Type B pancreatic cell (in vitro differentiated cells): ENCODE results near the gene MT1A. TPM values are rescaled to one million over a fixed set of nuclear protein-coding genes. Genes with fewer than 3 reads are reported as not detected.

Source experiments
- DNase-seq: peaks from one replicate; pipeline ENCODE4 v3.0.0; 2021; ENCODE audit warnings: mixed read lengths; ENCODE audit not compliant: unreplicated experiment; ENCODE audit errors: extremely low spot score
- H3K27ac Mint-ChIP-seq: 2 replicates; pipeline ENCODE4 v1.8.0; 2021; ENCODE audit warnings: mild to moderate bottlenecking, mixed read lengths
- H3K27me3 Mint-ChIP-seq: 2 replicates; pipeline ENCODE4 v1.8.0; 2021; ENCODE audit warnings: mixed read lengths
- H3K36me3 Mint-ChIP-seq: 2 replicates; pipeline ENCODE4 v1.8.0; 2021; ENCODE audit warnings: mixed read lengths
- H3K4me1 Mint-ChIP-seq: one replicate; pipeline ENCODE4 v1.8.0; 2021; ENCODE audit warnings: mixed read lengths; ENCODE audit not compliant: unreplicated experiment
- H3K4me3 Mint-ChIP-seq: 2 replicates; pipeline ENCODE4 v1.8.0; 2021; ENCODE audit warnings: mild to moderate bottlenecking, mixed read lengths
- H3K9me3 Mint-ChIP-seq: 2 replicates; pipeline ENCODE4 v1.8.0; 2021; ENCODE audit warnings: mixed read lengths
- CTCF ChIP-seq: fragments of 200-600 bp; sonication (generic); conservative IDR thresholded peaks from 2 replicates; pipeline ENCODE4 v1.5.0; 2021; ENCODE audit warnings: antibody characterized with exemption, mild to moderate bottlenecking
- total RNA-seq: library from RNA; stranded (reverse); gene quantifications from 2 replicates; pipeline ENCODE4 v1.2.1, GENCODE V29; 2021; ENCODE audit warnings: low replicate concordance

The MT1A gene
- total RNA-seq, 1 donor from 2014 or later, result not detected

- no peak for TF ChIP-seq CTCF
- H3K9me3 Mint-ChIP-seq, result no peaks in the 10 kb centered on the region
- no peaks in the 10 kb centered on the region for H3K36me3 Mint-ChIP-seq
- H3K4me1 Mint-ChIP-seq, result peaks cover 40% of the 10 kb centered on the region
- H3K27ac Mint-ChIP-seq, result peak overlapping the region; percentile 77
- H3K27me3 Mint-ChIP-seq, result peaks cover 57% of the 10 kb centered on the region
- DNase-seq, result no peak
- peak overlapping the region; percentile 64 for H3K4me3 Mint-ChIP-seq
These were observed 27.8 kb upstream of the MT1A start for GRCh38 chr16:56610609-56611111.

- H3K27ac Mint-ChIP-seq, result no peak overlapping the region
- H3K9me3 Mint-ChIP-seq, result no peaks in the 10 kb centered on the region
- no peak for DNase-seq
- peaks cover 60% of the 10 kb centered on the region for H3K27me3 Mint-ChIP-seq
- no peaks in the 10 kb centered on the region for H3K36me3 Mint-ChIP-seq
- H3K4me3 Mint-ChIP-seq, result peak overlapping the region; percentile 57
- no peak for TF ChIP-seq CTCF
- H3K4me1 Mint-ChIP-seq, result peaks cover 39% of the 10 kb centered on the region
These were observed 27.1 kb upstream of the MT1A start for GRCh38 chr16:56611281-56611833.

GRCh38 chr16:56613706-56614105 is 24.8 kb upstream of the MT1A start:
- no peak for DNase-seq
- no peaks in the 10 kb centered on the region for H3K9me3 Mint-ChIP-seq
- no peaks in the 10 kb centered on the region for H3K36me3 Mint-ChIP-seq
- peaks cover 23% of the 10 kb centered on the region for H3K4me1 Mint-ChIP-seq
- TF ChIP-seq CTCF, result no peak
- no peak overlapping the region for H3K27ac Mint-ChIP-seq
- peaks cover 75% of the 10 kb centered on the region for H3K27me3 Mint-ChIP-seq
- no peak overlapping the region for H3K4me3 Mint-ChIP-seq

- no peaks in the 10 kb centered on the region for H3K36me3 Mint-ChIP-seq
- no peak overlapping the region for H3K27ac Mint-ChIP-seq
- H3K27me3 Mint-ChIP-seq, result peaks cover 75% of the 10 kb centered on the region
- H3K4me1 Mint-ChIP-seq, result peaks cover 15% of the 10 kb centered on the region
- no peaks in the 10 kb centered on the region for H3K9me3 Mint-ChIP-seq
- no peak for DNase-seq
- TF ChIP-seq CTCF, result no peak
- H3K4me3 Mint-ChIP-seq, result no peak overlapping the region
These were observed 23.9 kb upstream of the MT1A start for GRCh38 chr16:56614549-56614991.

- no peak overlapping the region for H3K27ac Mint-ChIP-seq
- TF ChIP-seq CTCF, result no peak
- H3K27me3 Mint-ChIP-seq, result peaks cover 77% of the 10 kb centered on the region
- peaks cover 11% of the 10 kb centered on the region for H3K4me1 Mint-ChIP-seq
- no peaks in the 10 kb centered on the region for H3K36me3 Mint-ChIP-seq
- H3K9me3 Mint-ChIP-seq, result no peaks in the 10 kb centered on the region
- H3K4me3 Mint-ChIP-seq, result no peak overlapping the region
- DNase-seq, result no peak
These were observed 23.1 kb upstream of the MT1A start for GRCh38 chr16:56615353-56615752.
